Endothelial cell of umbilical vein (primary cell): ENCODE results near the gene DAG1. TPM values are rescaled to one million over a fixed set of nuclear protein-coding genes. Genes with fewer than 3 reads are reported as not detected.

Experiments
- BruUV-seq: library from RNA; stranded (reverse); fragments of 400-500 nt; replicated peaks from 2 replicates; lab custom pipeline; 2021; lab: Mats Ljungman, UMichigan
- CTCF ChIA-PET: fragments of 300-600, 350-600 bp; sonication (Branson Sonifier 250); formaldehyde crosslinking; loops from one replicate; lab custom pipeline; 2021; ENCODE audit warnings: antibody characterized with exemption, inconsistent platforms; lab: Charles Lee
- POLR2A ChIA-PET: fragments of 300-600, 350-600 bp; sonication (Branson Sonifier 250); formaldehyde crosslinking; loops from one replicate; lab custom pipeline; 2021; ENCODE audit warnings: antibody characterized with exemption, inconsistent platforms; lab: Charles Lee
- DNase-seq: peaks from one replicate; pipeline ENCODE4 v3.0.0-alpha.2; 2011; ENCODE audit warnings: low read depth, low spot score
- FAIRE-seq: peaks from 2 replicates; lab custom pipeline; 2011; peaks lifted over from hg19 to GRCh38; lab: Jason Lieb, UNC
- H2AFZ ChIP-seq: 2 replicates; pipeline ENCODE4 v1.6.0; 2012; ENCODE audit warnings: low read depth, low read length, control low read depth, inconsistent platforms
- H3K27ac ChIP-seq: 2 replicates; pipeline ENCODE4 v1.5.1; 2011; ENCODE audit warnings: low read depth, mild to moderate bottlenecking, control low read depth, low read length, moderate library complexity; ENCODE audit not compliant: insufficient read depth
- H3K27me3 ChIP-seq, 2 experiments: 2 replicates each; pipeline versions ENCODE4 v1.6.0 to v1.6.1; 2011; ENCODE audit warnings: low read length in 2 of 2, mixed read lengths in 1 of 2; ENCODE audit not compliant: control insufficient read depth in 2 of 2, insufficient read depth in 2 of 2
- H3K36me3 ChIP-seq, 2 experiments: 2 replicates in 1 of 2; 3 replicates in 1 of 2; pipeline ENCODE4 v1.5.1; 2011; ENCODE audit warnings: low read length in 2 of 2, mild to moderate bottlenecking in 1 of 2, moderate library complexity in 1 of 2; ENCODE audit not compliant: control insufficient read depth in 2 of 2, insufficient read depth in 2 of 2; ENCODE audit errors: extremely low read depth in 1 of 2
- H3K4me1 ChIP-seq: 3 replicates; pipeline ENCODE4 v1.5.1; 2011; ENCODE audit warnings: mild to moderate bottlenecking, low read length; ENCODE audit not compliant: control insufficient read depth, insufficient read depth; ENCODE audit errors: extremely low read depth
- H3K4me2 ChIP-seq: 2 replicates; pipeline ENCODE4 v1.6.1; 2011; ENCODE audit warnings: low read length, control low read depth, mixed read lengths; ENCODE audit not compliant: insufficient read depth
- H3K4me3 ChIP-seq, 3 experiments: fragments of 200-600 bp in 1 of 3; sonication (generic), shearing (Covaris generic) in 1 of 3; replicated peaks in 1 of 3; 2 replicates each; pipeline ENCODE4 v1.5.1; 2011 to 2016; ENCODE audit warnings: control low read depth in 3 of 3, low read length in 3 of 3, mild to moderate bottlenecking in 2 of 3, inconsistent platforms in 1 of 3, low read depth in 1 of 3, moderate library complexity in 1 of 3; ENCODE audit not compliant: insufficient read depth in 1 of 3
- H3K79me2 ChIP-seq: 2 replicates; pipeline ENCODE4 v1.6.0; 2012; ENCODE audit warnings: low read length, inconsistent platforms; ENCODE audit not compliant: control insufficient read depth, insufficient read depth
- H3K9ac ChIP-seq: replicated peaks from 2 replicates; pipeline ENCODE3; 2011; ENCODE audit warnings: low read length, control low read depth; ENCODE audit not compliant: insufficient read depth; ENCODE audit errors: extremely low read depth
- H3K9me1 ChIP-seq: replicated peaks from 3 replicates; pipeline ENCODE4 v1.6.0; 2011; ENCODE audit warnings: mild to moderate bottlenecking, low read length; ENCODE audit not compliant: control insufficient read depth, insufficient read depth; ENCODE audit errors: extremely low read depth
- H3K9me3 ChIP-seq: replicated peaks from 2 replicates; pipeline ENCODE4 v1.5.1; 2012; ENCODE audit warnings: low read length, inconsistent platforms; ENCODE audit not compliant: control insufficient read depth, insufficient read depth
- H4K20me1 ChIP-seq: replicated peaks from 2 replicates; pipeline ENCODE3; 2011; ENCODE audit warnings: mild to moderate bottlenecking, low read length; ENCODE audit not compliant: control insufficient read depth, insufficient read depth; ENCODE audit errors: extremely low read depth
- CTCF ChIP-seq, 2 donors: IDR thresholded peaks; 1 replicate in 1 of 2; 2 replicates in 1 of 2; pipeline ENCODE4 v1.5.1; 2011; ENCODE audit warnings: low read length in 2 of 2, mild to moderate bottlenecking in 2 of 2, moderate library complexity in 2 of 2, control low read depth in 1 of 2, inconsistent platforms in 1 of 2, low read depth in 1 of 2; ENCODE audit not compliant: insufficient read depth in 1 of 2; ENCODE audit errors: extremely low read depth in 1 of 2
- EZH2 ChIP-seq: IDR thresholded peaks from 2 replicates; pipeline ENCODE4 v1.6.1; 2012; ENCODE audit warnings: borderline replicate concordance, low read depth, mild to moderate bottlenecking, moderate library complexity, low read length, inconsistent platforms; ENCODE audit not compliant: severe bottlenecking
- FOS ChIP-seq: IDR thresholded peaks from 2 replicates; pipeline ENCODE4 v1.6.1; 2011; ENCODE audit warnings: mild to moderate bottlenecking, low read length, moderate library complexity, borderline replicate concordance; ENCODE audit not compliant: insufficient read depth
- GATA2 ChIP-seq: IDR thresholded peaks from 2 replicates; pipeline ENCODE4 v1.7.0; 2011; ENCODE audit warnings: low read depth, mild to moderate bottlenecking, moderate library complexity, mixed read lengths, low read length; ENCODE audit not compliant: insufficient read length, insufficient read depth
- JUN ChIP-seq: IDR thresholded peaks from 2 replicates; pipeline ENCODE4 v1.6.1; 2011; ENCODE audit warnings: borderline replicate concordance, low read depth; ENCODE audit not compliant: insufficient read length, insufficient read depth
- MAX ChIP-seq: IDR thresholded peaks from 2 replicates; pipeline ENCODE4 v1.6.1; 2011; ENCODE audit not compliant: insufficient read depth, insufficient read length
- MYC ChIP-seq: IDR thresholded peaks from one replicate; pipeline ENCODE4 v1.6.1; 2011; ENCODE audit warnings: mild to moderate bottlenecking, low read depth, low read length
- POLR2A ChIP-seq: IDR thresholded peaks from 2 replicates; pipeline ENCODE4 v1.6.1; 2012; ENCODE audit warnings: low read depth, mild to moderate bottlenecking, control low read depth, low read length
- POLR2AphosphoS5 ChIP-seq: IDR thresholded peaks from 2 replicates; pipeline ENCODE4 v1.6.1; 2012; ENCODE audit warnings: low read depth, mild to moderate bottlenecking, control low read depth, low read length, moderate library complexity; ENCODE audit not compliant: insufficient read depth
- dilution Hi-C: fragments of 300-500 bp; cut with MboI; formaldehyde crosslinking; loops from one replicate; pipeline ENCODE4 v1.15.0; 2019; ENCODE audit warnings: low sequenced_read_pairs; ENCODE audit not compliant: extremely low pct_ligation_motif_present
- intact Hi-C: fragments of 100-400 bp; cut with micrococcal nuclease; formaldehyde crosslinking; loops from one replicate; pipeline ENCODE4 v1.10.0; 2022
- polyA plus RNA-seq, 4 experiments: library from polyadenylated mRNA; depleted of rRNA in 3 of 4; stranded (reverse) in 3 of 4; unstranded in 1 of 4; fragments of >200 nt; gene quantifications; 2 replicates each; pipeline versions ENCODE4 v1.2.1 to v1.2.3, GENCODE V29; 2011 to 2012; ENCODE audit warnings: missing spikeins in 1 of 4
- total RNA-seq: library from RNA; stranded (reverse); gene quantifications from 2 replicates; pipeline ENCODE4 v1.2.3, GENCODE V29; 2021

The DAG1 gene
- total and polyA plus RNA-seq, 2 donors (not counting 3 experiments of a cell fraction or from before 2014, with no cell fraction given), result 59.6 to 97.5 TPM

GRCh38 chr3:49566312-49566711 lies 96.2 kb downstream of the DAG1 start:
- POLR2A ChIA-PET, result no interaction called here
- no peak for FAIRE-seq
- H3K27me3 ChIP-seq, result peaks cover 8 to 20% of the 10 kb centered on the region in 2 experiments
- H3K9me3 ChIP-seq, result no peaks in the 10 kb centered on the region
- CTCF ChIA-PET, result interaction anchor here (0.9 to 1.6 kb wide), 4 partner anchors 10 to 105 kb away, joined by 3 to 5 read pairs (median 4); no protein-coding TSS in a partner anchor
- dilution Hi-C loops (no loop called here), intact Hi-C loops (no loop called here)
- BruUV-seq, result no TSS peak
- no peak overlapping the region for H3K27ac ChIP-seq
- TF ChIP-seq POLR2AphosphoS5 (no peak), CTCF (IDR thresholded peaks at IDR 0.05; ENCODE audit: extremely low read depth in 1 of 2, insufficient read depth in 1 of 2, low read depth in 1 of 2, low read length in 2 of 2) (no peak), GATA2 (no peak), MYC (no peak), POLR2A (no peak), EZH2 (no peak), FOS (no peak), JUN (no peak), MAX (no peak)
- H2AFZ ChIP-seq, result no peak overlapping the region
- H3K9ac ChIP-seq, result no peak overlapping the region
- H3K4me3 ChIP-seq, result no peak overlapping the region
- H3K36me3 ChIP-seq, result no peaks in the 10 kb centered on the region
- no peaks in the 10 kb centered on the region for H3K79me2 ChIP-seq
- H3K9me1 ChIP-seq, result no peaks in the 10 kb centered on the region
- no peak for DNase-seq
- H3K4me2 ChIP-seq, result no peak overlapping the region
- H3K4me1 ChIP-seq, result no peaks in the 10 kb centered on the region
- H4K20me1 ChIP-seq, result no peaks in the 10 kb centered on the region
